Measurements from ENCODE around the gene SSH2. TPM values are rescaled to one million over a fixed set of nuclear protein-coding genes. Genes with fewer than 3 reads are reported as not detected.
A peak's percentile ranks its signal among the peaks of the same experiment; 100 is the strongest.

Gene SSH2
- total and polyA plus RNA-seq, 9 of the 15 experiments (the other 6 are each of a cell fraction or from before 2014, with no cell fraction given) = 3.9 to 16.1 (median 10.2) TPM

DNA sequence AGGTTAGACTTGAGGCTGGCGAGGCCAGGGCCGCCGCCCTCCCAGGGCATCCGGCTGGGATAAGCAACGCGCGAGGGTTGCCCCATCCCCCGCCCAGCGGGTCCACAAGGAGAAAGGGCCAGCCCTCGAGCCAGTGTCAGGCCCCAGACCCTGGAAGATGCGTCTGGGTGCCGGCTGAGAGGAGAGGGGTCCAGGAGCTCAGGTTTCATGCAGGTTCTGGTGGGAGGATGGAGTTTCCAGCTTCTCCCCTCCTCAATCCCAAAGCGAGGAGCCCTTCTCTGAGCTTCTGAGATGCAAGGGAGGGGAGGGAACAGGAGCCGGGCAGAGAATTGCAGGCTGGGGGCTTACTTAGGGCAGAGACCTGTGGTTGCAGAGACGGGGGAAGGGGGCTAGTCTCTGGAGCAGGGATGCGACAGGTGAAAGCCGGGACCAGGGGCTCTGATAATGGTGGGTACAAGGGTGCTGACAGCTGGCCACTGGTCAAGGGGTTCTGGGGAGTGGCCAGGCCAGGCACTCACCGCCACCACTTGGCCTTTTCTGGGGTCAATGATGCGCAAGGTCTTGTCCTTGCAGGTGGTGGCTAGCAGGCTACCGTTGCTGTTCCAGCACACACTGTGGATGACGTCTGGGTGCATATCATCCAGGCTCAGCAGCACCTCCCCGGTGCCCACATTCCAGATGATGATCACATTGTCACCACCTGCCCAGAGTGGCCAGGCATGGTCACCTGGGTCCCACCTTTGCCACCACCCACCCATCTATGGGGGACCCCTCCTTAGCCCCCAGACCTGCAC lies 311.6 kb downstream of the SSH2 start (continued):
- TF ChIP-seq ZNF76 (CRISPR knock-in tag; IDR thresholded peaks at IDR 0.05; ENCODE audit: borderline replicate concordance) = 0 out of 2 replicates have a peak, but pooled peaks have one; percentile 23
- TF ChIP-seq, protein P1, sequence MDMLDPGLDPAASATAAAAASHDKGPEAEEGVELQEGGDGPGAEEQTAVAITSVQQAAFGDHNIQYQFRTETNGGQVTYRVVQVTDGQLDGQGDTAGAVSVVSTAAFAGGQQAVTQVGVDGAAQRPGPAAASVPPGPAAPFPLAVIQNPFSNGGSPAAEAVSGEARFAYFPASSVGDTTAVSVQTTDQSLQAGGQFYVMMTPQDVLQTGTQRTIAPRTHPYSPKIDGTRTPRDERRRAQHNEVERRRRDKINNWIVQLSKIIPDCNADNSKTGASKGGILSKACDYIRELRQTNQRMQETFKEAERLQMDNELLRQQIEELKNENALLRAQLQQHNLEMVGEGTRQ (CRISPR knock-in tag; IDR thresholded peaks at IDR 0.05) = peak; percentile 12; the same call in 1 of the 2 replicates
- 0 out of 2 replicates have a peak, but pooled peaks have one; percentile 2 for TF ChIP-seq PHF21A (IDR thresholded peaks at IDR 0.05; ENCODE audit: borderline replicate concordance, low read depth)
- TF ChIP-seq, protein P2, sequence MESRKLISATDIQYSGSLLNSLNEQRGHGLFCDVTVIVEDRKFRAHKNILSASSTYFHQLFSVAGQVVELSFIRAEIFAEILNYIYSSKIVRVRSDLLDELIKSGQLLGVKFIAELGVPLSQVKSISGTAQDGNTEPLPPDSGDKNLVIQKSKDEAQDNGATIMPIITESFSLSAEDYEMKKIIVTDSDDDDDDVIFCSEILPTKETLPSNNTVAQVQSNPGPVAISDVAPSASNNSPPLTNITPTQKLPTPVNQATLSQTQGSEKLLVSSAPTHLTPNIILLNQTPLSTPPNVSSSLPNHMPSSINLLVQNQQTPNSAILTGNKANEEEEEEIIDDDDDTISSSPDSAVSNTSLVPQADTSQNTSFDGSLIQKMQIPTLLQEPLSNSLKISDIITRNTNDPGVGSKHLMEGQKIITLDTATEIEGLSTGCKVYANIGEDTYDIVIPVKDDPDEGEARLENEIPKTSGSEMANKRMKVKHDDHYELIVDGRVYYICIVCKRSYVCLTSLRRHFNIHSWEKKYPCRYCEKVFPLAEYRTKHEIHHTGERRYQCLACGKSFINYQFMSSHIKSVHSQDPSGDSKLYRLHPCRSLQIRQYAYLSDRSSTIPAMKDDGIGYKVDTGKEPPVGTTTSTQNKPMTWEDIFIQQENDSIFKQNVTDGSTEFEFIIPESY (CRISPR knock-in tag; IDR thresholded peaks at IDR 0.05) = peak; percentile 7; the same call in 1 of the 2 replicates
- no peak for TF ChIP-seq MAFF (IDR thresholded peaks at IDR 0.05; ENCODE audit: low read length)
- TF ChIP-seq, protein P3, sequence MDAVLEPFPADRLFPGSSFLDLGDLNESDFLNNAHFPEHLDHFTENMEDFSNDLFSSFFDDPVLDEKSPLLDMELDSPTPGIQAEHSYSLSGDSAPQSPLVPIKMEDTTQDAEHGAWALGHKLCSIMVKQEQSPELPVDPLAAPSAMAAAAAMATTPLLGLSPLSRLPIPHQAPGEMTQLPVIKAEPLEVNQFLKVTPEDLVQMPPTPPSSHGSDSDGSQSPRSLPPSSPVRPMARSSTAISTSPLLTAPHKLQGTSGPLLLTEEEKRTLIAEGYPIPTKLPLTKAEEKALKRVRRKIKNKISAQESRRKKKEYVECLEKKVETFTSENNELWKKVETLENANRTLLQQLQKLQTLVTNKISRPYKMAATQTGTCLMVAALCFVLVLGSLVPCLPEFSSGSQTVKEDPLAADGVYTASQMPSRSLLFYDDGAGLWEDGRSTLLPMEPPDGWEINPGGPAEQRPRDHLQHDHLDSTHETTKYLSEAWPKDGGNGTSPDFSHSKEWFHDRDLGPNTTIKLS (IDR thresholded peaks at IDR 0.05; ENCODE audit: borderline replicate concordance, low read depth) = 0 out of 2 replicates have a peak, but pooled peaks have one; percentile 9
- TF ChIP-seq, protein P4, sequence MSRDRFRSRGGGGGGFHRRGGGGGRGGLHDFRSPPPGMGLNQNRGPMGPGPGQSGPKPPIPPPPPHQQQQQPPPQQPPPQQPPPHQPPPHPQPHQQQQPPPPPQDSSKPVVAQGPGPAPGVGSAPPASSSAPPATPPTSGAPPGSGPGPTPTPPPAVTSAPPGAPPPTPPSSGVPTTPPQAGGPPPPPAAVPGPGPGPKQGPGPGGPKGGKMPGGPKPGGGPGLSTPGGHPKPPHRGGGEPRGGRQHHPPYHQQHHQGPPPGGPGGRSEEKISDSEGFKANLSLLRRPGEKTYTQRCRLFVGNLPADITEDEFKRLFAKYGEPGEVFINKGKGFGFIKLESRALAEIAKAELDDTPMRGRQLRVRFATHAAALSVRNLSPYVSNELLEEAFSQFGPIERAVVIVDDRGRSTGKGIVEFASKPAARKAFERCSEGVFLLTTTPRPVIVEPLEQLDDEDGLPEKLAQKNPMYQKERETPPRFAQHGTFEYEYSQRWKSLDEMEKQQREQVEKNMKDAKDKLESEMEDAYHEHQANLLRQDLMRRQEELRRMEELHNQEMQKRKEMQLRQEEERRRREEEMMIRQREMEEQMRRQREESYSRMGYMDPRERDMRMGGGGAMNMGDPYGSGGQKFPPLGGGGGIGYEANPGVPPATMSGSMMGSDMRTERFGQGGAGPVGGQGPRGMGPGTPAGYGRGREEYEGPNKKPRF (IDR thresholded peaks at IDR 0.05; ENCODE audit: low read depth, low read length) = no peak
- TF ChIP-seq, protein P5, sequence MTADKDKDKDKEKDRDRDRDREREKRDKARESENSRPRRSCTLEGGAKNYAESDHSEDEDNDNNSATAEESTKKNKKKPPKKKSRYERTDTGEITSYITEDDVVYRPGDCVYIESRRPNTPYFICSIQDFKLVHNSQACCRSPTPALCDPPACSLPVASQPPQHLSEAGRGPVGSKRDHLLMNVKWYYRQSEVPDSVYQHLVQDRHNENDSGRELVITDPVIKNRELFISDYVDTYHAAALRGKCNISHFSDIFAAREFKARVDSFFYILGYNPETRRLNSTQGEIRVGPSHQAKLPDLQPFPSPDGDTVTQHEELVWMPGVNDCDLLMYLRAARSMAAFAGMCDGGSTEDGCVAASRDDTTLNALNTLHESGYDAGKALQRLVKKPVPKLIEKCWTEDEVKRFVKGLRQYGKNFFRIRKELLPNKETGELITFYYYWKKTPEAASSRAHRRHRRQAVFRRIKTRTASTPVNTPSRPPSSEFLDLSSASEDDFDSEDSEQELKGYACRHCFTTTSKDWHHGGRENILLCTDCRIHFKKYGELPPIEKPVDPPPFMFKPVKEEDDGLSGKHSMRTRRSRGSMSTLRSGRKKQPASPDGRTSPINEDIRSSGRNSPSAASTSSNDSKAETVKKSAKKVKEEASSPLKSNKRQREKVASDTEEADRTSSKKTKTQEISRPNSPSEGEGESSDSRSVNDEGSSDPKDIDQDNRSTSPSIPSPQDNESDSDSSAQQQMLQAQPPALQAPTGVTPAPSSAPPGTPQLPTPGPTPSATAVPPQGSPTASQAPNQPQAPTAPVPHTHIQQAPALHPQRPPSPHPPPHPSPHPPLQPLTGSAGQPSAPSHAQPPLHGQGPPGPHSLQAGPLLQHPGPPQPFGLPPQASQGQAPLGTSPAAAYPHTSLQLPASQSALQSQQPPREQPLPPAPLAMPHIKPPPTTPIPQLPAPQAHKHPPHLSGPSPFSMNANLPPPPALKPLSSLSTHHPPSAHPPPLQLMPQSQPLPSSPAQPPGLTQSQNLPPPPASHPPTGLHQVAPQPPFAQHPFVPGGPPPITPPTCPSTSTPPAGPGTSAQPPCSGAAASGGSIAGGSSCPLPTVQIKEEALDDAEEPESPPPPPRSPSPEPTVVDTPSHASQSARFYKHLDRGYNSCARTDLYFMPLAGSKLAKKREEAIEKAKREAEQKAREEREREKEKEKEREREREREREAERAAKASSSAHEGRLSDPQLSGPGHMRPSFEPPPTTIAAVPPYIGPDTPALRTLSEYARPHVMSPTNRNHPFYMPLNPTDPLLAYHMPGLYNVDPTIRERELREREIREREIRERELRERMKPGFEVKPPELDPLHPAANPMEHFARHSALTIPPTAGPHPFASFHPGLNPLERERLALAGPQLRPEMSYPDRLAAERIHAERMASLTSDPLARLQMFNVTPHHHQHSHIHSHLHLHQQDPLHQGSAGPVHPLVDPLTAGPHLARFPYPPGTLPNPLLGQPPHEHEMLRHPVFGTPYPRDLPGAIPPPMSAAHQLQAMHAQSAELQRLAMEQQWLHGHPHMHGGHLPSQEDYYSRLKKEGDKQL (CRISPR knock-in tag; IDR thresholded peaks at IDR 0.05; ENCODE audit: borderline replicate concordance) = no peak
